ENCODE measurements around the gene ETS2.

Gene ETS2

GRCh38 chr21:38810034-38810825, 4.5 kb downstream of the ETS2 start:
- TF ChIP-seq, protein P1, sequence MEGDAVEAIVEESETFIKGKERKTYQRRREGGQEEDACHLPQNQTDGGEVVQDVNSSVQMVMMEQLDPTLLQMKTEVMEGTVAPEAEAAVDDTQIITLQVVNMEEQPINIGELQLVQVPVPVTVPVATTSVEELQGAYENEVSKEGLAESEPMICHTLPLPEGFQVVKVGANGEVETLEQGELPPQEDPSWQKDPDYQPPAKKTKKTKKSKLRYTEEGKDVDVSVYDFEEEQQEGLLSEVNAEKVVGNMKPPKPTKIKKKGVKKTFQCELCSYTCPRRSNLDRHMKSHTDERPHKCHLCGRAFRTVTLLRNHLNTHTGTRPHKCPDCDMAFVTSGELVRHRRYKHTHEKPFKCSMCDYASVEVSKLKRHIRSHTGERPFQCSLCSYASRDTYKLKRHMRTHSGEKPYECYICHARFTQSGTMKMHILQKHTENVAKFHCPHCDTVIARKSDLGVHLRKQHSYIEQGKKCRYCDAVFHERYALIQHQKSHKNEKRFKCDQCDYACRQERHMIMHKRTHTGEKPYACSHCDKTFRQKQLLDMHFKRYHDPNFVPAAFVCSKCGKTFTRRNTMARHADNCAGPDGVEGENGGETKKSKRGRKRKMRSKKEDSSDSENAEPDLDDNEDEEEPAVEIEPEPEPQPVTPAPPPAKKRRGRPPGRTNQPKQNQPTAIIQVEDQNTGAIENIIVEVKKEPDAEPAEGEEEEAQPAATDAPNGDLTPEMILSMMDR (IDR thresholded peaks at IDR 0.05) = no peak

DNA sequence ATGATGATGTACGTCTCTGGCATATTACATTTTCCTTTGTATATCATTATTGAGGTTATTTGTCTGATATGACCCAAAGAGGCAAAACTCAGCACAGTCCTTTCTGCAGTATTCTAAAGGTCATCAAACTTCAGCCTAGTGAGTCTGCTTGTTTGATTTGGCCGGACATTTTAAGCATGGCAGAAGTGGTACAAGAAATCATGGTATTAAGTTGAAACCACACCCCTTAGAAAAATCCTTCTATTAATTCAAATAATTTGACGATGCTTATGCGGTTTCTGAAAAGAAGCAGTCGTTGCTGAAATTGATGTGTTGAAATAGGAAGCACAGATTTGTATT, 5.1 kb downstream of the ETS2 start:
- TF ChIP-seq, protein P1 (IDR thresholded peaks at IDR 0.05) = no peak

GRCh38 chr21:38811257-38811656, 5.5 kb downstream of the ETS2 start:
- TF ChIP-seq, protein P1 (IDR thresholded peaks at IDR 0.05) = no peak

DNA sequence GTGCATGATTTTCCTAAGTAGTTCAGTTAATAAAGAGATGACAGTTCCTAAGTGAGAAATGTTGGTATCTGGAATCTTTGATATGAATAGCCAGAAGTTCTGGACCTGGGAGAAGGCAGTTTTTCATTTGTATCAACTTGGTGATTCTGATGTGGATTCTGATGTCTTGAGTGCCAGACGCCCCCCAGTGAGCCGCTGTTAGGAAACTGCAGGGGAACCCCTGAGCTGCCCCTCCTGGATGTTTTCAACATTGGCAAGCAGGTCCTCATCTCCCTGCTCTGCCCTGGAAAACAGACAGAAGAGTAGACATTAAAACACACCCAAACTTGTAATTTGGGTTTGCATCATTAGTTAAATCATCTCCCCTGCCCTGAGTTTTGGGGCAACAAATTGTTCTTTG, 7.4 kb downstream of the ETS2 start:
- TF ChIP-seq, protein P1 (IDR thresholded peaks at IDR 0.05) = no peak

GRCh38 chr21:38813547-38813946, 7.8 kb downstream of the ETS2 start:
- TF ChIP-seq, protein P1 (IDR thresholded peaks at IDR 0.05) = no peak

GRCh38 chr21:38814126-38815059, 8.7 kb downstream of the ETS2 start:
- TF ChIP-seq, protein P1 (IDR thresholded peaks at IDR 0.05) = no peak

GRCh38 chr21:38815060-38815405, 9.3 kb downstream of the ETS2 start:
- TF ChIP-seq, protein P1 (IDR thresholded peaks at IDR 0.05) = no peak

Measured in LNCAP (cell line).